Breast epithelium (tissue), 3 donors: ENCODE results near the gene UBP1.

Experiments used
- CTCF ChIP-seq, 3 donors: fragments of 450-650 bp; IDR thresholded peaks; one replicate each; pipeline ENCODE4 v1.5.1; 2016 to 2017; ENCODE audit warnings: antibody characterized with exemption in 3 of 3, mild to moderate bottlenecking in 3 of 3, moderate library complexity in 3 of 3
- POLR2AphosphoS5 ChIP-seq, 3 donors: sonication (generic); formaldehyde crosslinking; IDR thresholded peaks; one replicate each; pipeline ENCODE4 v1.6.1; 2017; ENCODE audit warnings: antibody characterized with exemption in 3 of 3

GRCh38 chr3:33383951-33384350 lies 56.3 kb downstream of the UBP1 start:
- TF ChIP-seq CTCF (IDR thresholded peaks at IDR 0.05) (no peak), POLR2AphosphoS5 (IDR thresholded peaks at IDR 0.05) (no peak)
